Stimulated activated CD4-positive, alpha-beta T cell treated with anti-CD3 and anti-CD28 coated beads, Interleukin-4, amount 100 ng/mL, for 48 hours (primary cell): Measurements from ENCODE around the gene MICAL2.
A peak's percentile ranks its signal among the peaks of the same experiment; 100 is the strongest.

Experiments used
- DNase-seq, 2 donors: peaks; one replicate each; pipeline ENCODE4 v3.0.0-alpha.2; 2020; ENCODE audit warnings: low read depth in 2 of 2

Gene MICAL2

GRCh38 chr11:12099132-12099873 is 11.1 kb upstream of the MICAL2 start:
- DNase-seq, result no peak

- no peak for DNase-seq
Observed at GRCh38 chr11:12100429-12100828, 10.0 kb upstream of the MICAL2 start.

- DNase-seq, result no peak
Observed at GRCh38 chr11:12100841-12101242, 9.5 kb upstream of the MICAL2 start.

GRCh38 chr11:12101318-12101717 is 9.1 kb upstream of the MICAL2 start:
- DNase-seq, result no peak

- no peak for DNase-seq
Observed at GRCh38 chr11:12102588-12103410, 7.6 kb upstream of the MICAL2 start.

GRCh38 chr11:12103411-12104225 is 6.8 kb upstream of the MICAL2 start:
- no peak for DNase-seq

GRCh38 chr11:12105471-12105870 is 4.9 kb upstream of the MICAL2 start:
- DNase-seq, result no peak

- DNase-seq, result no peak
Observed at GRCh38 chr11:12106101-12106500, 4.3 kb upstream of the MICAL2 start.

GRCh38 chr11:12106501-12106900 is 3.9 kb upstream of the MICAL2 start:
- no peak for DNase-seq

GRCh38 chr11:12108875-12109453 is 1.4 kb upstream of the MICAL2 start:
- no peak for DNase-seq

GRCh38 chr11:12109591-12110196 is 696 bp upstream of the MICAL2 start:
- DNase-seq, result peak in 1 of 2 donors; percentile 26

- DNase-seq, result peak in 1 of 2 donors; percentile 23
Observed at GRCh38 chr11:12110714-12111548, 541 bp downstream of the MICAL2 start.

GRCh38 chr11:12111549-12112520 is 1.4 kb downstream of the MICAL2 start:
- no peak for DNase-seq

- DNase-seq, result no peak
Observed at GRCh38 chr11:12112750-12113149, 2.4 kb downstream of the MICAL2 start.

- no peak for DNase-seq
Observed at GRCh38 chr11:12113294-12113693, 2.9 kb downstream of the MICAL2 start.

GRCh38 chr11:12114193-12115033 is 4.0 kb downstream of the MICAL2 start:
- no peak for DNase-seq

GRCh38 chr11:12116425-12117032 is 6.1 kb downstream of the MICAL2 start:
- DNase-seq, result no peak

- no peak for DNase-seq
Observed at GRCh38 chr11:12117200-12117599, 6.8 kb downstream of the MICAL2 start.
